NCI-H1417 treated with DMSO at 0.1 percent for 48 hours (cell line): ENCODE measurements around the gene KRT2.
"Not testable (repeated sequence)": the region's sequence is repeated elsewhere in the genome, so short reads cannot be mapped to it uniquely, and the experiment has no call there.

Experiments
- DNase-seq: peaks from one replicate; lab custom pipeline; 2025; lab: John Stamatoyannopoulos, UW

KRT2 gene

GRCh38 chr12:52684431-52684830 is 32.4 kb upstream of the KRT2 start:
- no peak for DNase-seq

DNA sequence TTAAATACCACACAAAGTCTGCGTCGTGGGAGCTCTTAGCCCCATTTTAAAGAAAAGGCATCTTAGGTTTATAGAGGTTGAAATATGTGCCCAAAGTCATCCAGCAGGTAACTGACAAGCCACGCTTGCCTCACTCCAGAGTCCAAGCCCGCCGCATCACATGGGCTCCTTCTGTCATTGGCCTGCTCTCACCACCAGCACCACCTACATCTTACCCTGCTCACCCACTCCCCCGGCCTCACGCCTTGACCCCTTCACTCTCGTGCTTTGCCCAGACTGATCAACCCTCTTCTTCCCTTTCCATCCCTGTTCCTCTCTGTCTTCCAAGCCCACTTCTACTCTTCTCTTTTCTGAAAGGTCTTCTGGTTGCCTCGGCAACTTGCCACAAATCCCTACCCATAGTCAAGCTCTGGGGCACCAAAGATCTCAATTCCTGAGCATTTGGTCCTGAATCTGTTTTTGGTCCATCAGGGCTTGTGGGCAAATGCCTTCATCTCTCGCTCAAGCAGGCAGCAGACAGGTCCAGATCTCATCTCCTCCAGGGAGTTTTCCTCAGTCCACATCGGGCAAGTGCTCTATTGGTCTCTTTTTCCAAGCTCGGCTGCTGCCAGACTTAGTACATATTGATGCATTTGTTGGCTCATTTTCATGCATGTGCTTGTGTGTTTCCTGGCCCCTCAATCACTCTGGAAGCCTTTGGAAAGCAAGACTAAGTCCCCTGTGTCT is 31.7 kb upstream of the KRT2 start:
- DNase-seq, result no peak

- DNase-seq, result no peak
These were observed 31.0 kb upstream of the KRT2 start for GRCh38 chr12:52682938-52683574.

DNA sequence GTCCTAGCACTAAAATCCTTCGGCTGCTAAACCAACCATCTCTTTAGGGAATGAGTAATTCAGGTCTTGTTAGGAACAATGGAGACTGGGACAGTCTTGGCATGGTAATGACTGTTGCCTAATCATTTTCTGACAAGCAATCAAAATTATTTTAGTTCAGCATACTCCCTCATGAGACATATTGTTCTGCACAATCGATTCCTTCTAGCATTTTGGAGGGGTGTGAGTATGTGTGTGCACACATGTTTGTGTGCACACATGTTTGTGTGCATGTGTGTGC is 30.3 kb upstream of the KRT2 start:
- DNase-seq, result no peak

GRCh38 chr12:52681526-52682380 is 29.7 kb upstream of the KRT2 start:
- DNase-seq, result no peak

- DNase-seq, result no peak
These were observed 28.4 kb upstream of the KRT2 start, which contains the start of gene KRT1 for GRCh38 chr12:52680363-52680762. TSS of gene KRT1 (minus strand) at chr12:52680407. CDS start at chr12:52680348, 59 bp downstream.

DNA sequence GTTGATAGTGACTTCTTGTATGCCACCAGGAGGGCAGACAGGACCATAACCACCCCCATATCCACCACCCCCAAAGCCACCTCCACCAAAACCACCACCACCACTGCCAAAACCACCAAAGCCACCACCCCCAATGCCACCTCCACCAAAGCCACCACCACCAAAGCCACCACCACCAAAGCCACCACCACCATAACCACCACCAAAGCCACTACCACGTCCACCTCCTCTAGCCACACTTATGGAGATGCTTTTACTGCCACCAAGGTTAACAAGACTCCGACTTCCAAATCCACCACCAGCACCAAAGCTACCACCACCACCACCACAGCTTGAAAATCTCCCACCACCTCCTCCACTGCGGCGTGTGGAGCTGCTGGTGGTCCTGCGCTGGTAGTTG is 27.9 kb upstream of the KRT2 start:
- DNase-seq, result no peak

- DNase-seq, result no peak
These were observed 25.7 kb upstream of the KRT2 start for GRCh38 chr12:52677671-52678070.

GRCh38 chr12:52677126-52677525 is 25.1 kb upstream of the KRT2 start:
- DNase-seq, result no peak

DNA sequence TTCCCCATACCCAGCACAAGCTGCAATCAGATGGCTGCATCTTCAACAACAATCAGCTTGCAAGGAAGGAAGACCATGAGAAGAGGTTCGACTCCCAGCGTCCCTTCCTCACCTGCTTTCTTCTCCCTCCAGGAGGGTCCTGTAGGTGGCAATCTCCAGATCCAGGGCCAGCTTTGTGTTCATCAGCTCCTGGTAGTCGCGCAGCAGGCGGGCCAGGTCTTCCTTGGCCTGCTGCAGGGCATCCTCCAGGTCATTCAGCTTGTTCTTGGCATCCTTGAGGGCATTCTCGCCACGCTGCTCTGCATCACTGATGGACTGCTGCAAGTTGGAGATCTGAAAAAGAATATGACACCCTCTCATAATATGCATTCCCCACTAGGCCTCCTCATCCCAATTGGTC is 24.2 kb upstream of the KRT2 start:
- no peak for DNase-seq

- DNase-seq, result no peak
These were observed 23.3 kb upstream of the KRT2 start for GRCh38 chr12:52675301-52675701.

GRCh38 chr12:52674433-52674775 is 22.4 kb upstream of the KRT2 start:
- no peak for DNase-seq

DNA sequence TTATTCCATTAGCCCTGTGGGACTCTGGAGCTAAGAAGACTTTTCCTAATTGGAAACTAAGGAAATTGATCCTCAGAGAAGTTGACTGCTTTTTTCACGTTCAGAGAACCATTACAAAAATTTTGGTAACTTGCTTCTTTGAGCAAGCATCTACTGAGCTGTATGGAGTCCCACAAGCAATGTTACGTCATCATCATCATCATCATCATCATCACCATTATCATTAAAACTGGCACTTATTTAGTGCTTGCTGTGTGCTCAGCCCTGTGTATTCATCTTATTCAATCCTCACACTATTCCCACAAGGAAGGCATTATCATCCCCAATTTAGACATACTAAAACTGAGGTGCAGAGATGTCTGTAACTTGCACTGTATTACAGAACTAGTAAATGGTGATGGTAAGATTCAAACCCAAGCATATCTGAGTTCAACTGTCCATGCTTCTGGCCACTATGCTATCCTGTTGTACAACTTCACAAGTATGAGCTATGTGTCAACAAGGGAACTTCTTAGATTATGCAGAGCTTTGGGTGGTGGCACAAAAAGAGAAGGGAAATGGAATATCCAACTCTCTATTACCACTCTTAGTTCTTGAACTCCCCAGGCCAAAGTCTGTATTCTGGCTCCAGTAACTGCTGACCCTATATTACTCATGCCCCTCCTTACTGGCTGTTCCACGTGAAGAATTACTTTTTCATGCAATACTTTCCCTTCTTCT is 21.9 kb upstream of the KRT2 start:
- DNase-seq, result no peak

DNA sequence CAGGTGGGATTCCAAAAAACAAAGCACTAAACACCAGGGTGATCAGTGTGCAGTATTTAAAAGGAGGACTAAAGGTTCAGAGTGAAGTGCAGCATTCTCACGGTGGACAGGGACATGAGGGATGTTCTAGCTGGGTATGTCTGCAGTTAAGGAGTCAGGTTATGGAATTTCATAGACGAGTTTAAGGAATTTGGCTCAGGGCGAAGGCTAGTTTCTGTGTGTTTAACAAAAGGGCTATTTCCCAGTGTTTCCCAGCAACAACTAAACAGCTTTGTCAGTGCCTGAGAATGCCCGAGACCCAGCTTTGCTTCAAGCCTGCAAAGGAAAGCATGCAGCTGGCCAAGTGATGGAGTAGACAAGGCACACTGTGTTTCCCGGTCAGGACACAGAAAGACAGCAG is 21.2 kb upstream of the KRT2 start:
- no peak for DNase-seq

DNA sequence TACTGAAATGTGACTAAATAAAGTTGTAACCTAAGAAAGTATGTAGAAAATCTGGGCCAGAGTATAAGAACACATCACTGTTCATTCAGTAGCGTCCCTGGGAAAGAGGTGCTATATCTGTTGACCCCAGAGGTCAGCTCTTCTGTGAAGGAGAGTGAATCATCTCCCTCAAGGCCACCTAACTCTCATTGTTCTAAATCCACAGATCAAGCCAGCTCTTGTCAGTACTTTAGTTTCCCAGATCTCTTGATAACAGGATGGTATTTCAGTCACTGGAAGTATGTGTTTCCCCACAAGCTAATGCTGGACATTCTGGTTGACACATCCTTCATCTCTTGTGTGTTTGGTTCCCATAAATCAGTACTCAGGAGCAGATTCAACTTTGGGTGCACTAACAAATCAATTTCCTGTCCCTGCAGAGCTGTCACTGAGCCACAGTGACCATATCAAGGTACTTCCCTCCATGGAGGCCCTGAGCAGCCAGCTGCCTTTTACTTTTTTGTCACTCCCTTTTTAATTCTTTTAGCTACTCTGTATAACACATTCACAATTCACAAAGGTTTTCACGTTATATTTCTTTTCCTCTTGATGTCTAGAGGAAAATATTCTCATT is 20.4 kb upstream of the KRT2 start:
- DNase-seq, result no peak

- DNase-seq, result no peak
These were observed 18.9 kb upstream of the KRT2 start for GRCh38 chr12:52670961-52671360.

- no peak for DNase-seq
These were observed 18.5 kb upstream of the KRT2 start for GRCh38 chr12:52670506-52670905.

DNA sequence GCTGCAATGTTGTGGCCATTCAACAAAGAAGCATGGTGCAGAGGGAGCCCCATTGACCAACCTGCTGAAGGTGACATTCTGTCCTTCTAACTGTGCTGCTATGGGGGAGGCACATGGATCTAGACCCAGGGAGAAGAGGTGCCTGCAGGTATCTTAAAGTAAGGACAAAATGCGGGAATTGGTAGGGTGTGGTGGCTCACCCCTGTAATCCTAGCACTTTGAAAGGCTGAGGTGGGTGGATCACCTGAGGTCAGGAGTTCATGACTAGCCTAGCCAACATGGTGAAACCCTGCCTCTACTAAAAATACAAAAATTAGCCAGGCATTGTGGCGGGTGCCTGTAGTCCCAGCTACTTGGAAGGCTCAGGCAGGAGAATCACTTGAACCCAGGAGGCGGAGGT is 17.9 kb upstream of the KRT2 start:
- DNase-seq, result not testable (repeated sequence)

DNA sequence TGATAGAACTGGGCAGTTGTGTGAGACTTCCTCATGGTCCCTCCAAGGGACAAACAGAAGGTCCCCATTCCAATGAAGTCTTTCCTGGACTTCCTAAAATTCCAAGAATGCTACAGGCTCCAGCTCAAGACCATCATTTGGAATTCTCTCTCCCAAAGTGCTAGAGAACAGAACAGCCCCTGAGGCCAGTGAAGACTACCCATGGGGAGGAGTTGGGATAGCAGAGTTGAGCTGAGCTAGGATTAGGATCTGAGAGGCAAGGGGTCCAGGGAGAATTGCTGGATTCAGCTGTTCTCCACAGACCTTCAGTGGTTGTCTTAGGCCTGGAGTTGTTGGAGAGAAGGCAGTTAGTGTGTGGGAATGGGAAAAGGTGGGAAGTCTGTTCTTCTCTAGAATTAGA is 17.4 kb upstream of the KRT2 start:
- DNase-seq, result no peak

DNA sequence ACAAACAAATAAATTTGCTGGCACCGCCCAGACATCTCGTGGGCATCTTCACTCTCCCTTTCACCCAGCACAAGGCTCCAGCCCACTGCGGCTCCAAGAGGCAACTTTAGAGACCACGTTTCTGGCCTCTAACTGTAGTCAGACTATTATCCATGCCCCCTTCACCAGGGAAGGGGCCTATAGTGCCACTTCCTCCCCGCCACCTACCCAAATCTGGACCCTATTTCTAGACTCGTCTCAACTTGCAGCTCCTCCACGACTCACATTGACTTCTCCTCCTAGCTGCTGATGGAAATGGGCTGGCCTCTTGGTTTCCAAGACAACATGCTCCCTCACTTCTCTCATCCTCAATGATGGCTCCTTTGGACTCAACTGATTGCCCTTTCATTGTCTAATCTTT is 15.9 kb upstream of the KRT2 start:
- no peak for DNase-seq

GRCh38 chr12:52667509-52667908 is 15.5 kb upstream of the KRT2 start:
- DNase-seq, result no peak

DNA sequence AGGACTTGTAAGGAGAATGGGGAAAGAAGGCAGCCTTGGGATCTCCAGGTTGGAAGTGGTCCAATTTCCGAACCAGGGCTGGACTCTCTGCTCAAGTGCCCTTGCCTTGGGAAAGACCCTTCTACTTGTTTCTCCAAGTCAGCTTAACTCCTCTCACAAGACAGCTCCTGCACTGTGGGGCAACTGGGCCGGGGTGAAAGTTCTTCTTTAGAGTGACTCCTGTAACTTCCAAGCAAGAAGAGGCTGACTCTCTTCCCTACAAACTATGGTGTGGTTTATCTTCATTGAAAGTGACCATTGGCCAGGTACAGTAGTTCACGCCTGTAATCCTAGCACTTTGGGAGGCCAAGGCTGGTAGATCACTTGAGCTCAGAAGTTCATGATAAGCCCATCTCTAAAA is 14.5 kb upstream of the KRT2 start:
- no peak for DNase-seq
